OCI-LY7 (cell line): ENCODE results near the gene DDX5.

Source experiments
- EZH2phosphoT487 ChIP-seq: fragments of 200-600 bp; sonication (generic); IDR thresholded peaks from 2 replicates; pipeline ENCODE4 v1.6.1; 2018; ENCODE audit warnings: low read depth, borderline replicate concordance, mild to moderate bottlenecking, mixed run types, antibody characterized with exemption, low read length, moderate library complexity, mixed read lengths
- TF ChIP-seq, protein P1 (sequence below): fragments of 200-600 bp; sonication (generic); conservative IDR thresholded peaks from 2 replicates; pipeline ENCODE4 v1.5.1; 2014; ENCODE audit warnings: mild to moderate bottlenecking, antibody characterized with exemption, low read length, moderate library complexity, mixed read lengths

DNA sequence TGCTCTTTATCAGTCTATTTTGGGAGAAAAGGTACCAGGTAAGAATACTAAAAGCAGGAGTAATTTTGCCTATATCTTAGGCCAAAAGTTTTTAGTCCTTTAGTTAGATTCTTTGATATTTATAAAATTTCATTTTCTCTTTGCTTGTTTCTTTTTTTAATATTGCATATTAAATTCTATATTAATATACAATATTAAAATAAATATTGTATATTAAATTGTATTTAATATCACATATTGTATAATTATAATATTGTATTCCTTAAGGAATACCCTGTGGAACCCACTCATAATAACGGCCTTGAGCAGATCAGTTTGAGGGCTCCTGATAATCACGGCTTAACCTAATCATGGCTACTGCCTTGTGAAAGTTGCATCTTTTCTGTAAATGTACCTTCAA is 2.6 kb upstream of the DDX5 start:
- TF ChIP-seq, protein P1, sequence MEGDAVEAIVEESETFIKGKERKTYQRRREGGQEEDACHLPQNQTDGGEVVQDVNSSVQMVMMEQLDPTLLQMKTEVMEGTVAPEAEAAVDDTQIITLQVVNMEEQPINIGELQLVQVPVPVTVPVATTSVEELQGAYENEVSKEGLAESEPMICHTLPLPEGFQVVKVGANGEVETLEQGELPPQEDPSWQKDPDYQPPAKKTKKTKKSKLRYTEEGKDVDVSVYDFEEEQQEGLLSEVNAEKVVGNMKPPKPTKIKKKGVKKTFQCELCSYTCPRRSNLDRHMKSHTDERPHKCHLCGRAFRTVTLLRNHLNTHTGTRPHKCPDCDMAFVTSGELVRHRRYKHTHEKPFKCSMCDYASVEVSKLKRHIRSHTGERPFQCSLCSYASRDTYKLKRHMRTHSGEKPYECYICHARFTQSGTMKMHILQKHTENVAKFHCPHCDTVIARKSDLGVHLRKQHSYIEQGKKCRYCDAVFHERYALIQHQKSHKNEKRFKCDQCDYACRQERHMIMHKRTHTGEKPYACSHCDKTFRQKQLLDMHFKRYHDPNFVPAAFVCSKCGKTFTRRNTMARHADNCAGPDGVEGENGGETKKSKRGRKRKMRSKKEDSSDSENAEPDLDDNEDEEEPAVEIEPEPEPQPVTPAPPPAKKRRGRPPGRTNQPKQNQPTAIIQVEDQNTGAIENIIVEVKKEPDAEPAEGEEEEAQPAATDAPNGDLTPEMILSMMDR = no peak
- TF ChIP-seq EZH2phosphoT487 = no peak
